GM23338 (cell line): ENCODE measurements around the gene SLC35G4. TPM values are rescaled to one million over a fixed set of nuclear protein-coding genes. Genes with fewer than 3 reads are reported as not detected.

Experiments used
- ATAC-seq: fragments of 200-7000 bp; cut with Tn5 transposase; 3 replicates; pipeline ENCODE4 v1.9.1; 2020
- DNase-seq: peaks from one replicate; pipeline ENCODE4 v3.0.0-alpha.2; 2015; ENCODE audit warnings: low spot score
- H2AFZ ChIP-seq: fragments of 200-600 bp; sonication (generic); 2 replicates; pipeline ENCODE4 v1.8.0; 2016; ENCODE audit warnings: antibody characterized with exemption, mild to moderate bottlenecking, moderate library complexity
- H3F3A ChIP-seq: fragments of 200-600 bp; sonication (generic); replicated peaks from 2 replicates; pipeline ENCODE4 v1.8.0; 2017; ENCODE audit warnings: antibody characterized with exemption, mixed run types, low read depth
- H3K27ac ChIP-seq: fragments of 200-600 bp; sonication (generic); 2 replicates; pipeline ENCODE4 v1.6.1; 2016; ENCODE audit warnings: low read depth
- H3K27me3 ChIP-seq: fragments of 200-600 bp; sonication (generic); 2 replicates; pipeline ENCODE4 v1.8.0; 2016; ENCODE audit warnings: mild to moderate bottlenecking, mixed run types, moderate library complexity; ENCODE audit not compliant: insufficient read depth
- H3K36me3 ChIP-seq: fragments of 200-600 bp; sonication (generic); 2 replicates; pipeline ENCODE4 v1.8.0; 2016; ENCODE audit warnings: mild to moderate bottlenecking; ENCODE audit not compliant: insufficient read depth
- H3K4me1 ChIP-seq: fragments of 200-600 bp; sonication (generic); 2 replicates; pipeline ENCODE4 v1.8.0; 2016; ENCODE audit warnings: mild to moderate bottlenecking, moderate library complexity; ENCODE audit not compliant: insufficient read depth
- H3K4me2 ChIP-seq: fragments of 200-600 bp; sonication (generic); 2 replicates; pipeline ENCODE4 v1.7.1; 2017; ENCODE audit warnings: mixed run types
- H3K4me3 ChIP-seq: fragments of 200-600 bp; sonication (generic); 2 replicates; pipeline ENCODE4 v1.6.1; 2016; ENCODE audit warnings: mixed run types
- H3K79me2 ChIP-seq: fragments of 200-600 bp; sonication (generic); replicated peaks from 2 replicates; pipeline ENCODE4 v1.8.0; 2017; ENCODE audit warnings: mild to moderate bottlenecking; ENCODE audit not compliant: insufficient read depth
- H3K9me2 ChIP-seq: fragments of 200-600 bp; sonication (generic); 2 replicates; pipeline ENCODE4 v1.8.0; 2017; ENCODE audit not compliant: insufficient read depth
- H4K20me1 ChIP-seq: fragments of 200-600 bp; sonication (generic); replicated peaks from 2 replicates; pipeline ENCODE4 v1.8.0; 2017; ENCODE audit warnings: mild to moderate bottlenecking; ENCODE audit not compliant: insufficient read depth
- H3K27ac Mint-ChIP-seq: 2 replicates; pipeline ENCODE4 v1.8.0; 2020; ENCODE audit warnings: inconsistent platforms, mild to moderate bottlenecking, moderate library complexity, mixed read lengths
- H3K27me3 Mint-ChIP-seq: 3 replicates; pipeline ENCODE4 v1.8.0; 2022; ENCODE audit warnings: low read depth, mild to moderate bottlenecking, moderate library complexity, mixed read lengths, inconsistent platforms; ENCODE audit not compliant: insufficient read depth, poor library complexity
- H3K36me3 Mint-ChIP-seq: 3 replicates; pipeline ENCODE4 v1.8.0; 2021; ENCODE audit warnings: low read depth, mild to moderate bottlenecking, inconsistent platforms, moderate library complexity, mixed read lengths
- H3K4me1 Mint-ChIP-seq: 3 replicates; pipeline ENCODE4 v1.8.0; 2020; ENCODE audit warnings: mild to moderate bottlenecking, inconsistent platforms, mixed read lengths
- H3K4me3 Mint-ChIP-seq: 3 replicates; pipeline ENCODE4 v1.8.0; 2021; ENCODE audit warnings: moderate library complexity, mild to moderate bottlenecking, inconsistent platforms, mixed read lengths
- H3K9me3 Mint-ChIP-seq: 3 replicates; pipeline ENCODE4 v1.8.0; 2020; ENCODE audit warnings: moderate library complexity, mild to moderate bottlenecking, inconsistent platforms, mixed read lengths
- CREB1 ChIP-seq: fragments of 250-450 bp; sonication (Bioruptor Pico); IDR thresholded peaks from 2 replicates; pipeline ENCODE4 v1.5.0; 2020; ENCODE audit warnings: low read depth, mild to moderate bottlenecking, moderate library complexity
- CTCF ChIP-seq, 2 experiments: fragments of 200-600 bp in 1 of 2; sonication (generic) in 1 of 2; conservative IDR thresholded peaks; 2 replicates each; pipeline versions ENCODE4 v1.5.1 to v1.6.1; 2016 to 2017; ENCODE audit warnings: antibody characterized with exemption in 2 of 2, low read depth in 2 of 2, mild to moderate bottlenecking in 2 of 2, moderate library complexity in 1 of 2
- ETS1 ChIP-seq: IDR thresholded peaks from 2 replicates; pipeline ENCODE4 v1.6.1; 2016; ENCODE audit warnings: antibody characterized with exemption
- EZH2 ChIP-seq: fragments of 200-600 bp; sonication (generic); IDR thresholded peaks from one replicate; pipeline ENCODE4 v1.8.0; 2017; ENCODE audit warnings: antibody characterized with exemption, mild to moderate bottlenecking, low read depth; ENCODE audit not compliant: unreplicated experiment
- EZH2phosphoT487 ChIP-seq: fragments of 200-600 bp; sonication (generic); IDR thresholded peaks from one replicate; pipeline ENCODE4 v1.8.1; 2018; ENCODE audit warnings: antibody characterized with exemption; ENCODE audit not compliant: unreplicated experiment
- JUNB ChIP-seq: IDR thresholded peaks from one replicate; pipeline ENCODE4 v1.6.1; 2016; ENCODE audit warnings: antibody characterized with exemption; ENCODE audit not compliant: unreplicated experiment
- NANOG ChIP-seq: IDR thresholded peaks from 2 replicates; pipeline ENCODE4 v1.6.1; 2016; ENCODE audit warnings: antibody characterized with exemption, borderline replicate concordance
- POLR2AphosphoS5 ChIP-seq: IDR thresholded peaks from 2 replicates; pipeline ENCODE4 v1.6.1; 2016; ENCODE audit warnings: antibody characterized with exemption, low read depth
- REST ChIP-seq: IDR thresholded peaks from one replicate; pipeline ENCODE4 v1.6.1; 2018; ENCODE audit warnings: antibody characterized with exemption; ENCODE audit not compliant: unreplicated experiment
- STAT1 ChIP-seq: IDR thresholded peaks from one replicate; pipeline ENCODE4 v1.6.1; 2016; ENCODE audit warnings: antibody characterized with exemption; ENCODE audit not compliant: unreplicated experiment
- ZNF114 ChIP-seq: fragments of 250-450 bp; sonication (Bioruptor Pico); IDR thresholded peaks from 2 replicates; pipeline ENCODE4 v1.5.0; 2020; ENCODE audit warnings: mild to moderate bottlenecking, moderate library complexity
- ZNF331 ChIP-seq: fragments of 250-450 bp; sonication (Bioruptor Pico); IDR thresholded peaks from 2 replicates; pipeline ENCODE4 v1.5.0; 2020; ENCODE audit warnings: low read depth, mild to moderate bottlenecking, moderate library complexity
- ZNF462 ChIP-seq: fragments of 250-450 bp; sonication (Bioruptor Pico); IDR thresholded peaks from 2 replicates; pipeline ENCODE4 v1.5.0; 2020; ENCODE audit warnings: mild to moderate bottlenecking, moderate library complexity
- polyA plus RNA-seq: library from polyadenylated mRNA; unstranded; fragments of >200 nt; fragmentation: Nextera tagmentation; extraction: Ambion mirVana; gene quantifications from 2 replicates; pipeline ENCODE4 v1.2.1, GENCODE V29; 2016
- total RNA-seq: library from RNA; depleted of rRNA; stranded (reverse); fragments of >200 nt; shearing (Covaris generic); gene quantifications from 2 replicates; pipeline ENCODE4 v1.2.3, GENCODE V29; 2014

The SLC35G4 gene
- total and polyA plus RNA-seq, 2 experiments from 2014 or later: not detected

- no peak overlapping the region for H3K4me2 ChIP-seq
- no peak for DNase-seq
- H3K4me3 ChIP-seq: no peak overlapping the region
- no peaks in the 10 kb centered on the region for H3K27me3 Mint-ChIP-seq
- no peaks in the 10 kb centered on the region for H3K27me3 ChIP-seq
- TF ChIP-seq ZNF331 (no peak), EZH2phosphoT487 (no peak), STAT1 (no peak), REST (no peak), ETS1 (no peak), CREB1 (no peak), EZH2 (no peak), POLR2AphosphoS5 (no peak), NANOG (no peak), JUNB (no peak), ZNF462 (CRISPR knock-in tag) (no peak), ZNF114 (no peak), CTCF (conservative IDR thresholded peaks at IDR 0.05; ENCODE audit: low read depth in 2 of 2) (no peak)
- H3K4me3 Mint-ChIP-seq: no peak overlapping the region
- H3K4me1 Mint-ChIP-seq: peaks cover 3% of the 10 kb centered on the region
- H3K79me2 ChIP-seq: no peaks in the 10 kb centered on the region
- peaks cover 5% of the 10 kb centered on the region; the same call in 2 of the 3 replicates for H3K36me3 Mint-ChIP-seq
- H3F3A ChIP-seq: no peaks in the 10 kb centered on the region
- no peaks in the 10 kb centered on the region for H3K4me1 ChIP-seq
- ATAC-seq: no peak
- H3K9me3 Mint-ChIP-seq: peaks cover 5% of the 10 kb centered on the region; the same call in 2 of the 3 replicates
- H2AFZ ChIP-seq: no peak overlapping the region
- no peak overlapping the region for H3K27ac ChIP-seq
- H3K9me2 ChIP-seq: no peaks in the 10 kb centered on the region
- no peaks in the 10 kb centered on the region for H3K36me3 ChIP-seq
- H3K27ac Mint-ChIP-seq: no peak overlapping the region
- no peaks in the 10 kb centered on the region for H4K20me1 ChIP-seq
These were observed 23.8 kb upstream of the SLC35G4 start for GRCh38 chr18:11585596-11585995.
